GM12872 (cell line): ENCODE results near the gene GRHL3.

Experiments used
- CTCF ChIP-seq: IDR thresholded peaks from 3 replicates; pipeline ENCODE4 v1.5.1; 2011; ENCODE audit warnings: low read depth, mild to moderate bottlenecking, low read length, moderate library complexity; ENCODE audit not compliant: insufficient read depth

The GRHL3 gene

GRCh38 chr1:24340770-24341169 lies 21.6 kb downstream of the GRHL3 start:
- TF ChIP-seq CTCF: no peak

DNA sequence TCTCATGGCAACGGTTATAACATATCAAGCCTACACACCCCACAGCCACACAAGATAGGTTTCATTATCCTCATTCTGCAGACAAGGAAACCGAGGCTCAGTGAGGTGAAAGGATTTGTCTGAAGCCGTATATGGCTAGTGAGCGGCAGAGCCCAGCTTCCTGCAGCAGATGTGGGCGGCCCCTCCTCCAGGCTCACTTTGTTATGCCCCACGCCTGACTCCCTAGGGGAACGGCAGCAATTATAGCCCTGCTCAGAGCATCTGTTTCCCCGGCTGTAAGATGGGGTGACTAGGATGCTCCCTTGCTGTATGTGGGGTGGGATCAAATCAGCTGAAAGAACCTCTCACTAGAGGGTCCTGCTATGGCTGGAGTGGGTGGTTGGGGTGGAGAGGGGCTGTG lies 22.1 kb downstream of the GRHL3 start:
- TF ChIP-seq CTCF: no peak

DNA sequence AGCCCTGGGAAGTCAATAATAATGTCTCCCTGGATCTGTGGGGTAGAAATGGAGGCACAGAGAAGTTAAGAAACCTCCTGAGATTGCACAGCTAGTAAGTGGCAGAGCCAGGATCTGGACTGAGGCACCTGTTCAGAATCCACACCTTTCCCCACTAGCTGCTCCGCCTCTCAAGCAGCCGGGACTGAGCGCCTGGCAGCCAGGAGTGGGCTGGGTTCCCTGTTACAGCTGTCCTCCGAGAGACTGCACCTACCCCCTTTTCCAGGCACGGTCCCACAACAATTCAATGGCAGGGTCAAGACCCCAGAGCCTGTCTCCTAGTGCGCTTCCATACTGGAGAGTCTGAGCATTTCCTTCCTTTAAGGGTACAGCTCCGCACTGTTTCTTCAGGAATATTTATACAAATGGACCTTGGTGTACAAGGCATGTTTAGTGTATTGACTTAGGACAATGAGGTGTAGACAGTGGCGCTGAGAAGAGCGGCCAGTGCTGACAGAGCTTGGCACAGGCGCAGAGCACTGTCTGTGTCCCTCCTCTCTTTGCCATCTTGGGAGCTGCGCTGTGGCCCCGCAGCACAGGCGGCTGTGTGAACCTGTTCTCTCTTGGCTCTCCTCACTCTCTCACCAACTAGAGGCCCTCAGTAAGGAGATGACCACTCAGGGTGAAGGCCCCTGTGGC lies 24.4 kb downstream of the GRHL3 start:
- no peak for TF ChIP-seq CTCF

DNA sequence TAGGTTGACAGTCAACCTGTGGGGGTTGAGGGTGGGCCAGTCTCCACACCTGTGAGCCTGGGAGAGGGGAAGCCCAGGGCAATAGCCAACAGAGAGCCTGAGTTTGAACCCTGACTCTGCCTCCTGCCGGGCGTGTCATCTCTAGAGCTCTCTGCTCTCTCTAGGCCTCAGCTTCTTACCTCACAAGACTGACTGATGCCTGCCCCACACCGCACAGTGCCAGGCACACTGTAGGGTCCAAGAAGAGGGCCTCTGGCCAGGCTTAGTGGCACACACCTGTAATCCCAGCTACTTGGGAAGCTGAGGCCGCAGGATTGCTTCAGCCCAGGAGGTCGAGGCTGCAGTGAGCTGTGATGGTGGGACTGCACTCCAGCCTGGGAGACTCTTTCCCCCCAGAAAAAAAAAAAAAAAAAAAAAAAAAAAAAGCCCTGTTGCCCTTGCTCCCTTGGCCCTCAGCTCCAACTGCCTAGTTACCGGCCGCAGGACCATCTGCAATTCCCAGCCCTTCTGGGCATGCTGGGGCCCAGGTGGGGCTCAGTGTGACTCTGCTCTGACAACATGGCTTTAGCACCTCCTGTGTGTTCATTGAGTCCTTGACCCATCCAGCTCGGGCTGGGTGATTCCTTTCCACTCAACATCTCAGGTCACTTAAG lies 25.1 kb downstream of the GRHL3 start:
- no peak for TF ChIP-seq CTCF

DNA sequence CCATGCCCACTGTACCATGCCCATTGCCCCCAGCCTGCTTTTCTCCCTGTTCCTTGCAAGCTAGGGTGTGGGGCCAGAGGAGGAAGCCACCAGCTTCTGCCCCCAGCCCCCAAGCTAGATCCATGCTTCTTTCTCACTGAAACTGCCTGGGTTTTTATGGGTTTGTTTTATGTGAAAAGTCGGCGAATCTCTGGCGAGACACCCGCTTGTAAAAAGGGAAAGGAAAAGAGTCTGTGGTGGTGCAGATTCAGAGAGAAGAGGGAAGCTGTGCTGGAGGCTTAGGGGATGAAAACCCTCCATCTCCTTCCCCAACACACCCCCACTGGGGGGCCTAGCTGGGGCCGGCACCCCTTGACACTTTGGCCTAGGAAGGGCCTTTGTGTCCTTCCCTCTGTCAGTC lies 26.2 kb downstream of the GRHL3 start:
- TF ChIP-seq CTCF: no peak

GRCh38 chr1:24347159-24347934 lies 28.2 kb downstream of the GRHL3 start:
- TF ChIP-seq CTCF: no peak

GRCh38 chr1:24348196-24348595 lies 29.0 kb downstream of the GRHL3 start:
- no peak for TF ChIP-seq CTCF
